ENCODE measurements around the gene ALOX12B. TPM values are rescaled to one million over a fixed set of nuclear protein-coding genes. Genes with fewer than 3 reads are reported as not detected.
A peak's percentile ranks its signal among the peaks of the same experiment; 100 is the strongest.

ALOX12B gene
- polyA plus RNA-seq, 1 of the 3 experiments (the other 2 are of a cell fraction), result 0.20 TPM

- no peak for TF ChIP-seq FOXJ3 (CRISPR knock-in tag; IDR thresholded peaks at IDR 0.05)
- no peak for TF ChIP-seq RAD21 (IDR thresholded peaks at IDR 0.05; ENCODE audit: low read length)
- TF ChIP-seq POLR2AphosphoS5 (IDR thresholded peaks at IDR 0.05; ENCODE audit: low read depth, low read length), result peak; percentile 77
- no peak for TF ChIP-seq GATA2 (CRISPR knock-in tag; IDR thresholded peaks at IDR 0.05)
- TF ChIP-seq SMC3 (IDR thresholded peaks at IDR 0.05; ENCODE audit: low read depth, low read length), result no peak
- no peak for TF ChIP-seq TAF1 (IDR thresholded peaks at IDR 0.05; ENCODE audit: borderline replicate concordance, low read depth, low read length)
- TF ChIP-seq GABPA (IDR thresholded peaks at IDR 0.05; ENCODE audit: low read depth), result no peak
- no peak for TF ChIP-seq USF1 (IDR thresholded peaks at IDR 0.05; ENCODE audit: borderline replicate concordance, low read depth)
- no peak for TF ChIP-seq RFX5 (IDR thresholded peaks at IDR 0.05; ENCODE audit: low read length)
- TF ChIP-seq NFIC (IDR thresholded peaks at IDR 0.05; ENCODE audit: borderline replicate concordance), result no peak
- no peak for TF ChIP-seq PBX3 (IDR thresholded peaks at IDR 0.05)
- 0 out of 2 replicates have a peak, but pooled peaks have one; percentile 13 for TF ChIP-seq TCF12 (IDR thresholded peaks at IDR 0.05)
Observed at GRCh38 chr17:8125154-8125946, 37.8 kb upstream of the ALOX12B start (continued).

- Histone ChIP-seq H3K4me1 (ENCODE audit: control insufficient read depth in 1 of 2, insufficient read depth in 2 of 2, low read depth in 1 of 2, low read length in 1 of 2) (peaks cover 0 to 32% of the 10 kb centered on the region in 2 experiments; a peak in 2 of 4 replicates), H2AFZ (ENCODE audit: low read depth) (peak overlapping the region; percentile 78), H4K20me1 (ENCODE audit: insufficient read depth) (peaks cover 12% of the 10 kb centered on the region), H3K4me3 (ENCODE audit: low read depth in 2 of 2, low read length in 1 of 2) (peak overlapping the region; percentile 53 to 81), H3K27ac (ENCODE audit: low read depth in 2 of 2, low read length in 1 of 2) (no peak overlapping the region), H3F3A (replicated peaks; ENCODE audit: insufficient read depth) (peaks cover 37% of the 10 kb centered on the region), H3K79me2 (ENCODE audit: insufficient read depth) (no peaks in the 10 kb centered on the region), H3K9ac (no peak overlapping the region), H3K27me3 (ENCODE audit: insufficient read depth) (no peaks in the 10 kb centered on the region; the same call in 1 of the 2 replicates), H3K36me3 (replicated peaks in 1 of 2; ENCODE audit: control insufficient read depth in 1 of 2, insufficient read depth in 2 of 2, low read length in 1 of 2) (no peaks in the 10 kb centered on the region), H3K4me2 (peak overlapping the region; percentile 97), H3K9me2 (no peaks in the 10 kb centered on the region), H3K9me3 (no peaks in the 10 kb centered on the region)
- DNase-seq, result no peak
- 11% methylated on average over 18 of the region's 24 CpGs for WGBS (ENCODE audit: low lambda C conversion rate)
- TF ChIP-seq USF1 (IDR thresholded peaks at IDR 0.05; ENCODE audit: borderline replicate concordance, low read depth) (0 out of 2 replicates have a peak, but pooled peaks have one; percentile 24), GABPA (IDR thresholded peaks at IDR 0.05; ENCODE audit: low read depth) (no peak)
- POLR2A ChIA-PET, result interaction anchor here (1.4 kb wide), 2 partner anchors 49 to 68 kb away, joined by 3 to 9 read pairs; no protein-coding TSS in a partner anchor
- CTCF ChIA-PET, result interaction anchor here (0.6 to 3.8 kb wide), 13 partner anchors 14 to 98 kb away, joined by 3 to 41 read pairs (median 5); partner anchors contain the start of gene PER1
Observed at GRCh38 chr17:8124350-8125153, 37.0 kb upstream of the ALOX12B start.
